Measurements from ENCODE around the gene SIX4.

DNA sequence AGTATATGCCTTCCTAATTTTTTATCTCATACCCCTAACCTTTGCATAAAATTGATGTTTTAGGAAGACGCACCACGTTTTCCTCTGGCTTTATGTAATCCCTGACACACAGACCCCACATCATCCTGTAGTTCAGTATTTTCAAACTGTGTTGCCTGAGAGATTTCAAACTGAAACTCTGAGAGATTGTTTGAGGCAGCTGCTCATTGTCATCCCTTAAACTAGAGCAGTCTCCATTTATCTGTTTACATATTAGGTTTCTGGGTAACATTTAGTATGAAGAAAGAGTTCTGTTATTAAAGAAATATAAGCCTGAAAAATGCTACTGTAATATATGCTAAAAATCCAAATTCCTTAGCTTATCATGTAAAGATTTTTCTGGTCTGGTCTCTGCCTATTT is 34.7 kb upstream of the SIX4 start:
- no peak for TF ChIP-seq POLR2A (IDR thresholded peaks at IDR 0.05)
- TF ChIP-seq, protein P1, sequence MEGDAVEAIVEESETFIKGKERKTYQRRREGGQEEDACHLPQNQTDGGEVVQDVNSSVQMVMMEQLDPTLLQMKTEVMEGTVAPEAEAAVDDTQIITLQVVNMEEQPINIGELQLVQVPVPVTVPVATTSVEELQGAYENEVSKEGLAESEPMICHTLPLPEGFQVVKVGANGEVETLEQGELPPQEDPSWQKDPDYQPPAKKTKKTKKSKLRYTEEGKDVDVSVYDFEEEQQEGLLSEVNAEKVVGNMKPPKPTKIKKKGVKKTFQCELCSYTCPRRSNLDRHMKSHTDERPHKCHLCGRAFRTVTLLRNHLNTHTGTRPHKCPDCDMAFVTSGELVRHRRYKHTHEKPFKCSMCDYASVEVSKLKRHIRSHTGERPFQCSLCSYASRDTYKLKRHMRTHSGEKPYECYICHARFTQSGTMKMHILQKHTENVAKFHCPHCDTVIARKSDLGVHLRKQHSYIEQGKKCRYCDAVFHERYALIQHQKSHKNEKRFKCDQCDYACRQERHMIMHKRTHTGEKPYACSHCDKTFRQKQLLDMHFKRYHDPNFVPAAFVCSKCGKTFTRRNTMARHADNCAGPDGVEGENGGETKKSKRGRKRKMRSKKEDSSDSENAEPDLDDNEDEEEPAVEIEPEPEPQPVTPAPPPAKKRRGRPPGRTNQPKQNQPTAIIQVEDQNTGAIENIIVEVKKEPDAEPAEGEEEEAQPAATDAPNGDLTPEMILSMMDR (IDR thresholded peaks at IDR 0.05 in 8 of 11, conservative IDR thresholded peaks at IDR 0.05 in 3 of 11) = no peak
- no peak for TF ChIP-seq POLR2AphosphoS5 (IDR thresholded peaks at IDR 0.05)
